Measurements from ENCODE around the gene CPA3.

DNA sequence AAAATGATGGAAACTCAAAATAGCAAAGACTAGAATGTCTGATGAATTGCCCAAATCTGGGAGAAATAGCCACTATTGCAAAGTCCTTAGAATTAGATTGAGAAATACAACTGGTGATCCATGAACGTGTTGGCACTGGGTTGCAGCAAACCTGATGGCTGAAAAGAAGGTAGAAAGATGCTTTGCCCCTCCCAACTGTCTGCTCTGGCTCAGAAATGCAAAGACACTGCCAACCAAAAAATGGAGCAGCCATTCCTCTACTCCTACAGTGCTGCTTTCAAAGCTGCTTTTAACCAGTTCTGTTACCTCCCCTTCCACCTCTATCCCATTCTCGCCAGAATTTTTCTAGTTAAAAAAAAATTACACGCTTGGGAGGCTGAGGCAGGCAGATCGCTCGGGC lies 60.7 kb downstream of the CPA3 start:
- TF ChIP-seq, protein P1, sequence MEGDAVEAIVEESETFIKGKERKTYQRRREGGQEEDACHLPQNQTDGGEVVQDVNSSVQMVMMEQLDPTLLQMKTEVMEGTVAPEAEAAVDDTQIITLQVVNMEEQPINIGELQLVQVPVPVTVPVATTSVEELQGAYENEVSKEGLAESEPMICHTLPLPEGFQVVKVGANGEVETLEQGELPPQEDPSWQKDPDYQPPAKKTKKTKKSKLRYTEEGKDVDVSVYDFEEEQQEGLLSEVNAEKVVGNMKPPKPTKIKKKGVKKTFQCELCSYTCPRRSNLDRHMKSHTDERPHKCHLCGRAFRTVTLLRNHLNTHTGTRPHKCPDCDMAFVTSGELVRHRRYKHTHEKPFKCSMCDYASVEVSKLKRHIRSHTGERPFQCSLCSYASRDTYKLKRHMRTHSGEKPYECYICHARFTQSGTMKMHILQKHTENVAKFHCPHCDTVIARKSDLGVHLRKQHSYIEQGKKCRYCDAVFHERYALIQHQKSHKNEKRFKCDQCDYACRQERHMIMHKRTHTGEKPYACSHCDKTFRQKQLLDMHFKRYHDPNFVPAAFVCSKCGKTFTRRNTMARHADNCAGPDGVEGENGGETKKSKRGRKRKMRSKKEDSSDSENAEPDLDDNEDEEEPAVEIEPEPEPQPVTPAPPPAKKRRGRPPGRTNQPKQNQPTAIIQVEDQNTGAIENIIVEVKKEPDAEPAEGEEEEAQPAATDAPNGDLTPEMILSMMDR (IDR thresholded peaks at IDR 0.05): no peak
- TF ChIP-seq EP300 (IDR thresholded peaks at IDR 0.05): no peak

Data from gastroesophageal sphincter (tissue), 3 donors.